Nephron (organoid): ENCODE results near the gene SEMA5B.

ENCODE experiments used
- H3K27ac Mint-ChIP-seq, 3 experiments: 2 replicates each; pipeline ENCODE4 v1.8.0; 2020; ENCODE audit warnings: mixed read lengths in 3 of 3, mild to moderate bottlenecking in 2 of 3, moderate library complexity in 1 of 3
- H3K27me3 Mint-ChIP-seq: 2 replicates; pipeline ENCODE4 v1.8.0; 2021; ENCODE audit warnings: low read depth, mild to moderate bottlenecking, moderate library complexity, mixed read lengths
- H3K36me3 Mint-ChIP-seq: 2 replicates; pipeline ENCODE4 v1.8.0; 2020; ENCODE audit warnings: low read depth, mixed read lengths
- H3K4me1 Mint-ChIP-seq: 2 replicates; pipeline ENCODE4 v1.8.0; 2020; ENCODE audit warnings: mixed read lengths
- H3K4me3 Mint-ChIP-seq, 3 experiments: 2 replicates each; pipeline ENCODE4 v1.8.0; 2020; ENCODE audit warnings: mild to moderate bottlenecking in 3 of 3, mixed read lengths in 3 of 3, moderate library complexity in 2 of 3
- H3K9me3 Mint-ChIP-seq: 2 replicates; pipeline ENCODE4 v1.8.0; 2020; ENCODE audit warnings: mixed read lengths
- TF ChIP-seq, protein P1 (sequence below), 3 experiments: fragments of 200-600 bp; sonication (generic); IDR thresholded peaks; one replicate each; pipeline ENCODE4 v1.5.0; 2021; ENCODE audit warnings: antibody characterized with exemption in 3 of 3; ENCODE audit not compliant: unreplicated experiment in 3 of 3

The SEMA5B gene

DNA sequence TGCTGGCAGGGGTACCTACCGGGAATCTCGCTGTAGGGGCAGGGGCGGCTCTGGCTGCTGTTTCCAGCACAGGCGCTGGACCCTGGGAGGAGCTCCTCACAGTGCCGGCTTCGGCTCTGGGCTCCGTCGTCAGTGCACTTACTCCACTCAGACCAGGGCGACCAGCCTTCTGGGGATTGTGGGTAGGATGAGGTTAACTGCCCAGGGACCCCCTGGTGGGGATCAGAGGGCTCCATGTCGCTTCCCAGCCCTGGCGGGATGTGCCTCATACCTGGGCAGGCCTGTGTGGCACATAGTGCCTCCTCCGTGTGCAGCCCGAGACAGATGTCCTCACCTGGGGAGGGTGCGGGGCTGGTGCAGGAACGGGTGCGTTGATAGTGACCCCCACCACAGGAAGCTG lies 115.7 kb downstream of the SEMA5B start:
- TF ChIP-seq, protein P1, sequence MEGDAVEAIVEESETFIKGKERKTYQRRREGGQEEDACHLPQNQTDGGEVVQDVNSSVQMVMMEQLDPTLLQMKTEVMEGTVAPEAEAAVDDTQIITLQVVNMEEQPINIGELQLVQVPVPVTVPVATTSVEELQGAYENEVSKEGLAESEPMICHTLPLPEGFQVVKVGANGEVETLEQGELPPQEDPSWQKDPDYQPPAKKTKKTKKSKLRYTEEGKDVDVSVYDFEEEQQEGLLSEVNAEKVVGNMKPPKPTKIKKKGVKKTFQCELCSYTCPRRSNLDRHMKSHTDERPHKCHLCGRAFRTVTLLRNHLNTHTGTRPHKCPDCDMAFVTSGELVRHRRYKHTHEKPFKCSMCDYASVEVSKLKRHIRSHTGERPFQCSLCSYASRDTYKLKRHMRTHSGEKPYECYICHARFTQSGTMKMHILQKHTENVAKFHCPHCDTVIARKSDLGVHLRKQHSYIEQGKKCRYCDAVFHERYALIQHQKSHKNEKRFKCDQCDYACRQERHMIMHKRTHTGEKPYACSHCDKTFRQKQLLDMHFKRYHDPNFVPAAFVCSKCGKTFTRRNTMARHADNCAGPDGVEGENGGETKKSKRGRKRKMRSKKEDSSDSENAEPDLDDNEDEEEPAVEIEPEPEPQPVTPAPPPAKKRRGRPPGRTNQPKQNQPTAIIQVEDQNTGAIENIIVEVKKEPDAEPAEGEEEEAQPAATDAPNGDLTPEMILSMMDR (IDR thresholded peaks at IDR 0.05; ENCODE audit: unreplicated experiment in 3 of 3): no peak

DNA sequence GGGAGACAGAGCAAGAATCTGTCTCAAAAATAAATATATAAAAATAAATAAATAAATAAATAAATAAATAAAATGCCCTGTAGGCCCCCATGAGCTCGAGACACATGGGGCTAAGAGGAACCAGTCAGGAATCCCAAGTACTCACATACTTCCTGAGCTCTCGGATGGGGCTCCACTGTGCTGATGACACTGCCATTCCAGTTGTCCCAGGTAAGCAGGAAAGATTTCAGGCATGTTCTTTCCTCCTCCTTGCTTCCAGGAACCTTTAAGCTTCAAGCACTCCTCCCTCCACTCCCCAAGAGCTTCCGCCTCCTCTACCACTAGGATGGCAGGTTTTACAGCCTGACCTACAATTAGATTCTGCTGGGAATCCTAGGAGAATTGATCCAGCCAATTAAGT lies 119.3 kb downstream of the SEMA5B start:
- H3K36me3 Mint-ChIP-seq: peaks cover 12% of the 10 kb centered on the region
- no peaks in the 10 kb centered on the region for H3K4me1 Mint-ChIP-seq

More for the DNA sequence above, 115.7 kb downstream of the SEMA5B start:
- Mint-ChIP-seq H3K36me3 (peaks cover 12% of the 10 kb centered on the region), H3K27ac (no peak overlapping the region), H3K27me3 (peaks cover 4% of the 10 kb centered on the region), H3K4me3 (no peak overlapping the region), H3K4me1 (no peaks in the 10 kb centered on the region), H3K9me3 (peaks cover 3% of the 10 kb centered on the region)

DNA sequence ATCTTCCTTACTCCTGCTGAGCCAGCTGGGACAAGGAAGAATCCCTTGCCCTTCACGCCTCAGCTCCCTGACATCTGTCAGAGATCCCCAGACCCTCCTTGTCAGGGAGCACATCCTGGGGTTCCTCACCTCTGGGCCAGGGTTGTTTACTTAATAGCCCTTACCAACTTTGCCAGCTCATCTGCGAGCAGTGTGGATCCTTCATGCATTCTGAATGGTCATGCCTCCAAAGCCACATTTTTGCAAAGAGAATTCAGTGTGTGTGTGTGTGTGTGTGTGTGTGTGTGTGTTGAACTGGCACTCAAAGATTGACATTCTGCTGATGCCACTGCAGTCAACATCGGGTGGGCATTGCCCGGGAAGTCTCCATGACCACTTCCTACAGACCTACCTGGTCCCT lies 120.1 kb downstream of the SEMA5B start:
- H3K4me1 Mint-ChIP-seq: no peaks in the 10 kb centered on the region
- TF ChIP-seq, protein P1 (IDR thresholded peaks at IDR 0.05; ENCODE audit: unreplicated experiment in 3 of 3): no peak
- H3K36me3 Mint-ChIP-seq: peaks cover 12% of the 10 kb centered on the region
- H3K27ac Mint-ChIP-seq: no peak overlapping the region
- no peak overlapping the region for H3K4me3 Mint-ChIP-seq
- H3K9me3 Mint-ChIP-seq: peaks cover 15% of the 10 kb centered on the region
- no peaks in the 10 kb centered on the region for H3K27me3 Mint-ChIP-seq

More for the DNA sequence above, 119.3 kb downstream of the SEMA5B start:
- H3K27ac Mint-ChIP-seq: no peak overlapping the region
- H3K27me3 Mint-ChIP-seq: no peaks in the 10 kb centered on the region
- H3K9me3 Mint-ChIP-seq: peaks cover 15% of the 10 kb centered on the region
- H3K4me3 Mint-ChIP-seq: no peak overlapping the region
- TF ChIP-seq, protein P1 (IDR thresholded peaks at IDR 0.05; ENCODE audit: unreplicated experiment in 3 of 3): no peak

DNA sequence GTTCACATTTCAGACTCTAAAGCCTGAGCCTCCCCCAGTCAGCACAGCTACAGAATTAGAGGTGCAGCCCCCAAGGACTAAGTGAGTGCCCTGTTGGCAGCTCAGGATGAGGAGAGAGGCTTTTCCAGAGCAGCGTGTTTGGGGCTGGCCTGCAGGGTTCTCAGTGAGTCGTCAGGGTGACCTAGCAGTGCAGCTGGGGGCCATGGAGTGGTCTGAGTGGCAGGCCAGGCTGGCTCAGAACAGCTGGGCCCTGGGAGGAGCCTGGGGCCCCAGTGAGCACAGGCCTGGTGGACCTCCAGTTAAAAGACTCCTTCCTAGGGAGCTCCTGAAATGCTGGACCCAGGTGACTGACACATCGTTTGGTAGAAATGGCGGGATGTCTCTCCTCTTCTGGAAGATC lies 124.4 kb downstream of the SEMA5B start:
- Mint-ChIP-seq H3K36me3 (peaks cover 4% of the 10 kb centered on the region), H3K4me1 (peaks cover 9% of the 10 kb centered on the region), H3K27me3 (no peaks in the 10 kb centered on the region), H3K4me3 (no peak overlapping the region), H3K9me3 (peaks cover 15% of the 10 kb centered on the region), H3K27ac (no peak overlapping the region)
- TF ChIP-seq, protein P1 (IDR thresholded peaks at IDR 0.05; ENCODE audit: unreplicated experiment in 3 of 3): no peak

DNA sequence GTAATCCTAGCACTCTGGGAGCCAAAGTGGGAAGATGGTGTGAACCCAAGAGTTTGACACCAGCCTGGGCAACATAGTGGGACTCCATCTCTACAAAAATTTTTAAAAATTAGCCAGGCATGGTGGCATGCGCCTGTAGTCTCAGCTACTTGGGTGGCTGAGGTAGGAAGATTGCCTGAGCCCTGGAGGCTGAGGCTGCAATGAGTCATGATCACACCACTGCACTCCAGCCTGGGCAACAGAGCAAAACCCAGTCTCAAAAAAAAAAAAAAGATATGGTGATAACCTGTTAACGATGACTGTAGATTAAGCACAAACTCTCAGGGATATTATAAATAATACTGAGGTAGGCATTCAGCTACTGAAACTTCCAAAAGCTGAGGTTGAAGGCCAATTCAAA lies 125.2 kb downstream of the SEMA5B start:
- H3K27ac Mint-ChIP-seq: no peak overlapping the region
- peaks cover 9% of the 10 kb centered on the region for H3K4me1 Mint-ChIP-seq
- no peaks in the 10 kb centered on the region for H3K27me3 Mint-ChIP-seq
- TF ChIP-seq, protein P1 (IDR thresholded peaks at IDR 0.05; ENCODE audit: unreplicated experiment in 3 of 3): no peak
- H3K4me3 Mint-ChIP-seq: no peak overlapping the region
- H3K9me3 Mint-ChIP-seq: peaks cover 15% of the 10 kb centered on the region
- H3K36me3 Mint-ChIP-seq: peaks cover 4% of the 10 kb centered on the region

DNA sequence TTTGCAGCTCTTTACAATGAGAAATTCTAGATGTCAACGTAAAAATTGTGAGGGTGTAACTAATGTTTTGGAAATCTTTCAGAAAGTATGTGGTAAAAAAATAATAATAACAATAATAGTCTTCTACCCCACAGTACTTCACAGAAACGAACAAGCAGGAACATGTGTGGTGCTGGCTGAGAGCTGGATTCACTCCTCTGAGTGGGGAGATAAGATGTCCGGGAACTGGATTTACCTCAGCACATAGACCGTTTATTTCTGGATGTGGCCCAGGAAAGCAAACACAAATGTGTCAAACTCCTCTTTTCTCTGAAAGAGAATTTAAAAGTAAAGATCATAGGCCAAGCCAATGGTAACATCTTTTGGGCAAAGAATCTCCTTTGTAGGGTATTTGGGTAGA lies 129.3 kb downstream of the SEMA5B start:
- Mint-ChIP-seq H3K27ac (peak overlapping the region in 2 of 3 experiments; percentile 62 to 74), H3K9me3 (no peaks in the 10 kb centered on the region), H3K4me3 (no peak overlapping the region), H3K36me3 (no peaks in the 10 kb centered on the region), H3K4me1 (peaks cover 20% of the 10 kb centered on the region), H3K27me3 (no peaks in the 10 kb centered on the region)
- TF ChIP-seq, protein P1 (IDR thresholded peaks at IDR 0.05; ENCODE audit: unreplicated experiment in 3 of 3): no peak
